Natural killer cell (primary cell): ENCODE data around the gene RNU1-2. TPM values are rescaled to one million over a fixed set of nuclear protein-coding genes. Genes with fewer than 3 reads are reported as not detected.
"Not testable (repeated sequence)": the region's sequence is repeated elsewhere in the genome, so short reads cannot be mapped to it uniquely, and the experiment has no call there.

Experiments
- ATAC-seq, 3 donors: fragments of 150-1000 bp in 2 of 3; fragments of 200-7000 bp in 1 of 3; cut with Tn5 transposase; 1 replicate in 1 of 3; 2 replicates in 2 of 3; pipeline ENCODE4 v1.10.0; 2021; ENCODE audit warnings: mild to moderate bottlenecking in 2 of 3, moderate library complexity in 2 of 3
- DNase-seq, 2 donors: peaks; one replicate each; pipeline versions ENCODE4 v3.0.0 to v3.0.0-alpha.2; 2013 to 2021; ENCODE audit warnings: mixed read lengths in 1 of 2
- H3K27ac ChIP-seq: one replicate; pipeline ENCODE4 v1.5.1; 2013; ENCODE audit warnings: mild to moderate bottlenecking, low read length
- H3K27me3 ChIP-seq: one replicate; pipeline ENCODE4 v1.6.1; 2013; ENCODE audit warnings: low read length; ENCODE audit not compliant: control insufficient read depth, insufficient read depth
- H3K36me3 ChIP-seq: one replicate; pipeline ENCODE4 v1.6.1; 2013; ENCODE audit warnings: low read length; ENCODE audit not compliant: control insufficient read depth, insufficient read depth
- H3K4me1 ChIP-seq: one replicate; pipeline ENCODE4 v1.6.1; 2013; ENCODE audit warnings: low read length; ENCODE audit not compliant: control insufficient read depth, insufficient read depth
- H3K4me3 ChIP-seq: one replicate; pipeline ENCODE4 v1.5.1; 2013; ENCODE audit warnings: low read length
- H3K9me3 ChIP-seq: one replicate; pipeline ENCODE4 v1.6.1; 2013; ENCODE audit warnings: low read length; ENCODE audit not compliant: control insufficient read depth, insufficient read depth
- H3K27ac Mint-ChIP-seq, 2 donors: one replicate each; pipeline ENCODE4 v1.8.0; 2022; ENCODE audit warnings: mild to moderate bottlenecking in 2 of 2, mixed read lengths in 2 of 2, moderate library complexity in 1 of 2
- H3K27me3 Mint-ChIP-seq, 2 donors: one replicate each; pipeline ENCODE4 v1.8.0; 2022; ENCODE audit warnings: low read depth in 2 of 2, mixed read lengths in 2 of 2
- H3K36me3 Mint-ChIP-seq: one replicate; pipeline ENCODE4 v1.8.0; 2022; ENCODE audit warnings: mixed read lengths
- H3K4me1 Mint-ChIP-seq, 2 donors: one replicate each; pipeline ENCODE4 v1.8.0; 2022; ENCODE audit warnings: mixed read lengths in 2 of 2
- H3K4me3 Mint-ChIP-seq: one replicate; pipeline ENCODE4 v1.8.0; 2022; ENCODE audit warnings: mild to moderate bottlenecking, moderate library complexity, mixed read lengths
- H3K9me3 Mint-ChIP-seq, 2 donors: one replicate each; pipeline ENCODE4 v1.8.0; 2022; ENCODE audit warnings: mixed read lengths in 2 of 2
- WGBS: methylation state at CpG from one replicate; pipeline ENCODE4 v1.1.7; 2013; ENCODE audit warnings: missing lambda C conversion rate; ENCODE audit not compliant: insufficient coverage; 5-methylcytosine and 5-hydroxymethylcytosine counted together
- intact Hi-C: fragments of 100-400 bp; cut with micrococcal nuclease; formaldehyde crosslinking; loops from one replicate; pipeline ENCODE4 v1.14.2; 2022
- total RNA-seq, 4 donors: library from RNA; stranded (reverse); fragments of 120-200 nt in 1 of 4; gene quantifications; one replicate each; pipeline versions ENCODE4 v1.2.3 to v1.2.4, GENCODE V29; 2013 to 2022
- TF ChIP-seq, protein P1 (sequence below): fragments of 200-600 bp; IDR thresholded peaks from one replicate; pipeline ENCODE4 v1.8.0; 2022; ENCODE audit warnings: antibody characterized with exemption

RNU1-2 gene
- total RNA-seq, 3 donors from 2014 or later (not counting 1 experiment from before 2014, with no cell fraction given), result 2,937 to 3,261 (median 3,038) TPM

DNA sequence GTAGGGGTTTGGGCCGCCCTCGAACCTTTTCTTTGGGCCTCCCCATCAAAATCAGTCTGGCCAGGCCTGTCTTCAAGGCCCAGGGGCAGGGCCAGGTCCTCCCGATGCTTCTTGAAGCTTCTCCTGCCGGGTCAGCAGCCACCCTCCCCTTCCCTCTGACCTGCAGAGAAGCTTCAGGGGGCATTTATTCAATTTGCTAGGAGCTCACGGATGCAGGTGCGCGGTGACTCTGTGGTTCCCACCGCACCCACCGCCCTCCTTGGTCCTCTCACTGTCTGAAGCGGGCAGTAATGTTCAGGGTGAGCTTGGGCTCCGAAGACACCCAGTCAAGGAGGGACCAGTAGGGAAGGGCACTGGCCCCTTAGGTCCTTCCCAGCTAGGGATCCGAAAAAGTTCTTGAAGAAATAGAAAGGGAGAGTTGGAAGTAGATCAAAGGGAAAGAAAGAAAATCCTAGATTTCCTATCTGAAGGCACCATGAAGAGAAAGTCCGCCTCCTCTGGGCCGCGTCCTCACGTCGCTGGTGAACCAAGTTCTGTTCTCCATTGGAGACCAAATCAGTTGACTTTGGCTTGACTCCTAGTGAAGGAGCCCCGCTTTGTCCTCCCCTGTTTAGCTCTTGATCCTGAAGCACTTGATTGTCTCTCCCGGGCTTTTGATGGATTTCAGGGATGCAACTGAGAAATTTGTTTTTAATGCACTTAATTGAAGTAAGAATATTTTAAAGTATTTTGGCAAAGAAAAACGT lies 8.7 kb upstream of the RNU1-2 start:
- no peak for ATAC-seq
- Mint-ChIP-seq H3K4me1 (peaks cover 7 to 20% of the 10 kb centered on the region in 2 donors), H3K27ac (no peak overlapping the region), H3K4me3 (no peak overlapping the region), H3K27me3 (peaks cover 12 to 29% of the 10 kb centered on the region in 2 donors), H3K9me3 (no peaks in the 10 kb centered on the region), H3K36me3 (no peaks in the 10 kb centered on the region)
- Histone ChIP-seq H3K4me3 (no peak overlapping the region), H3K27me3 (no peaks in the 10 kb centered on the region), H3K36me3 (no peaks in the 10 kb centered on the region), H3K27ac (no peak overlapping the region), H3K9me3 (no peaks in the 10 kb centered on the region), H3K4me1 (peaks cover 10% of the 10 kb centered on the region)
- TF ChIP-seq, protein P1, sequence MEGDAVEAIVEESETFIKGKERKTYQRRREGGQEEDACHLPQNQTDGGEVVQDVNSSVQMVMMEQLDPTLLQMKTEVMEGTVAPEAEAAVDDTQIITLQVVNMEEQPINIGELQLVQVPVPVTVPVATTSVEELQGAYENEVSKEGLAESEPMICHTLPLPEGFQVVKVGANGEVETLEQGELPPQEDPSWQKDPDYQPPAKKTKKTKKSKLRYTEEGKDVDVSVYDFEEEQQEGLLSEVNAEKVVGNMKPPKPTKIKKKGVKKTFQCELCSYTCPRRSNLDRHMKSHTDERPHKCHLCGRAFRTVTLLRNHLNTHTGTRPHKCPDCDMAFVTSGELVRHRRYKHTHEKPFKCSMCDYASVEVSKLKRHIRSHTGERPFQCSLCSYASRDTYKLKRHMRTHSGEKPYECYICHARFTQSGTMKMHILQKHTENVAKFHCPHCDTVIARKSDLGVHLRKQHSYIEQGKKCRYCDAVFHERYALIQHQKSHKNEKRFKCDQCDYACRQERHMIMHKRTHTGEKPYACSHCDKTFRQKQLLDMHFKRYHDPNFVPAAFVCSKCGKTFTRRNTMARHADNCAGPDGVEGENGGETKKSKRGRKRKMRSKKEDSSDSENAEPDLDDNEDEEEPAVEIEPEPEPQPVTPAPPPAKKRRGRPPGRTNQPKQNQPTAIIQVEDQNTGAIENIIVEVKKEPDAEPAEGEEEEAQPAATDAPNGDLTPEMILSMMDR, result no peak
- DNase-seq, result no peak
- WGBS, result 93% methylated on average over 20 of the region's 20 CpGs
- intact Hi-C loops, result no loop called here

DNA sequence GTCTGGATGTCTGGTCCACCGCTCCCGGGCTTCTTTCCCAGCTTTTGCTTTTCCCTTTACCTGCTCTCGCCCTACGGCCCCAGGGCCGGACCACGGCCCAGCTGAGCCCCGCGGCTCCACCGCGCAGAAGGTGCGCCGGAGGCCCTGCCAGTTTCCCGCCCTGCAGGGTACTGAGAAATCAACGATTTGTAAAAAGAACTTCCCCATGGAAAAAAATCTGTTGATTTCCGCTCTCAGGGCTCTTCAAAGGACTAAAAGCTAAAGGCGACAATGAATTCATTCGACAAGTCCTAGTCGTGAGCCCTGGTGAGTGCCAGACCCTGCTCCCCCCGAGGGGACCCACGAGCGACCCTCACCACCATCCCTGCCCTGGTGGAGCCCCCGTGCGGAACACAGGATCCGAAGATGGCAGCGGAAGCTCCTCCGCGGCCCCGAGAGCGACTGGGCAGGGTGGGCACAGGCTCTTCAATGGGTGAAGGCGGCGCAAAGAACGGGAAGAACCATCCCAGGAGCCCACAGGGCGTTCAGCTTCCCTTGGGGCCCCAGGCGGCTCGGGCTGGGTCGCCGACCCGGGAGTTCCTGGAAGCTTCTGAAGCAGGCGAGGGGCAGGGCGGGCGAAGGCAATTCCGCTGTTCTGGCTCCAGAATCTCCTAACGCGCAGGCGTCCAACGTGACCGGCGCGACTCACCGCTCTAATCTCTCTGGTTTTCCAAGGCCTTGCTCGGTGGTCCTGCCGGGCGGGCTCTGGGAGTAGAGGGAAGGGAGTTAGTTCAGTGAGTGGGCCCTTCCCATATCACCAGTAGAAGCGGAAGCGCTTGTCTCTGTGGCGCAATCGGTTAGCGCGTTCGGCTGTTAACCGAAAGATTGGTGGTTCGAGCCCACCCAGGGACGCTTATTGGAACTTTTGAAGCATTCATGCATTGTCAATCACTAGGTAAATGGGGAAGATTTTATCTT lies 6.6 kb upstream of the RNU1-2 start:
- Mint-ChIP-seq H3K27me3 (peaks cover 0 to 10% of the 10 kb centered on the region in 2 donors), H3K36me3 (no peaks in the 10 kb centered on the region), H3K4me3 (peak overlapping the region; percentile 91), H3K4me1 (peaks cover 7 to 22% of the 10 kb centered on the region in 2 donors), H3K27ac (peak overlapping the region; percentile 83 to 96), H3K9me3 (no peaks in the 10 kb centered on the region)
- Histone ChIP-seq H3K4me3 (peak overlapping the region; percentile 68), H3K36me3 (no peaks in the 10 kb centered on the region), H3K27me3 (no peaks in the 10 kb centered on the region), H3K9me3 (no peaks in the 10 kb centered on the region), H3K4me1 (peaks cover 10% of the 10 kb centered on the region), H3K27ac (peak overlapping the region; percentile 75)
- DNase-seq, result peak; percentile 60 to 64
- peak; percentile 73 to 83 (median 79) for ATAC-seq
- 6% methylated on average over 63 of the region's 63 CpGs for WGBS
- intact Hi-C loops, result no loop called here
- TF ChIP-seq, protein P1, result no peak

DNA sequence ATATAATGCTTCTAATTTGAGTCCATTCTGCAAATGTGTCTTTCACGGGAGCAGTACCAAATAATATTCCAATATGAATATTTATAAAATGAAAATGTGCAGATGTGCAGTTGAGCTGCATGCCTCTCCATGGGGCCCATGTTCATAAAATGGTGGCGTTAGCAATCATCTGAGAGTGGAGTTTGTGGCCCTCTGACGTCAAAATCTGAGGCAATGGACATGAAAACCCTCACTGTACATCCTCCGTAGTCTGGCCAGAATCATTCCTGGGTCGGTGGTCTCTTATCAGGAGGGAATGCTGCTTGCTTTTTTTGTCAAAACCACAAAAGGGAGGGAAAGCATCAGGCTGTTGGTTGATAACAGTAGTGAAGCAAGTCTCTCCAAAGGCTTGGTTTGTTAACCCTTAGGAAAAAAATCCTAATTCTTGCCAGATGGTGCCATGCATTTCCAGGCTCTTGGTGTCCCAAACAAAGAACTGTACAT lies 5.2 kb upstream of the RNU1-2 start:
- intact Hi-C loops, result loop anchor here (10.0 kb wide), 1 partner anchor 246 kb away; no protein-coding TSS in a partner anchor
- not testable (repeated sequence) for H3K27me3 Mint-ChIP-seq, ATAC-seq, H3K9me3 Mint-ChIP-seq, H3K36me3 ChIP-seq, H3K4me3 ChIP-seq, H3K4me1 ChIP-seq, H3K27me3 ChIP-seq, H3K9me3 ChIP-seq, H3K36me3 Mint-ChIP-seq, H3K27ac ChIP-seq, DNase-seq
- Mint-ChIP-seq H3K4me3 (peak overlapping the region; percentile 91), H3K4me1 (peaks cover 8 to 35% of the 10 kb centered on the region in 2 donors), H3K27ac (peak overlapping the region in 1 of 2 donors; percentile 96)
- 87% methylated on average over 4 of the region's 5 CpGs for whole genome bisulfite sequencing

- not testable (repeated sequence) for H3K4me3 Mint-ChIP-seq, ATAC-seq, H3K36me3 Mint-ChIP-seq, DNase-seq, H3K27ac ChIP-seq, H3K9me3 ChIP-seq, H3K9me3 Mint-ChIP-seq, H3K4me3 ChIP-seq, H3K27me3 ChIP-seq, H3K36me3 ChIP-seq, H3K27ac Mint-ChIP-seq, H3K27me3 Mint-ChIP-seq
- WGBS, result 80% methylated on average over 3 of the region's 4 CpGs
- H3K4me1 ChIP-seq, result peaks cover 10% of the 10 kb centered on the region
- H3K4me1 Mint-ChIP-seq, result peaks cover 13 to 39% of the 10 kb centered on the region in 2 donors
- intact Hi-C loops, result loop anchor here (10.0 kb wide), 1 partner anchor 246 kb away; no protein-coding TSS in a partner anchor
Measured at GRCh38 chr1:16891057-16891456, 4.7 kb upstream of the RNU1-2 start.

DNA sequence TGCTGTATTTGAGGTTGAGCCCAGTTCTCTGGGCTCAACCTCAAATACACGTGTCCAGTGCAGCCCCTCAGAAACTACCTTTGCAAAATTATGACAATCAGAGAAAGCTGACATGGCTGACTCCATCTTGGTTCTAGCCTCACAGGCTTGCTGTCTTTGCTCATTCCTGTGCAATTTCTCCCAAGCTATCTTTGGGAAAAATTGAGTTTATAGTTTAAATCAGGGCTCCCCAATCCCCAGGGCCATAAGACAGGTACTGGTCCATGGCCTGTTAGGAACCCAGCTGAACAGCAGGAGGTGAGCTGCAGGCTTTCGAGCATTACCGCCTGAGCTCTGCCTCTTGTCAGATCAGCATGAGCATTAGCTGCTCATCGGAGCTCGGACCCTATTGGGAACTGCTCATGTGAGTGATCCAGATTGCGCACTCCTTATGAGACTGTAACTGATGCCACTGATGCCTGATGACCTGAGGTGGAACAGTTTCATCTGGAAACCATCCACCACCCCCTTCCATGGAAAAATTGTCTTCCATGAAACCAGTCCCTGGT lies 2.7 kb upstream of the RNU1-2 start:
- DNase-seq, H3K27ac ChIP-seq, H3K4me3 Mint-ChIP-seq, H3K9me3 ChIP-seq, H3K27me3 Mint-ChIP-seq, H3K4me3 ChIP-seq, H3K9me3 Mint-ChIP-seq, H3K27me3 ChIP-seq, H3K36me3 Mint-ChIP-seq, H3K27ac Mint-ChIP-seq, ATAC-seq, H3K36me3 ChIP-seq: not testable (repeated sequence)
- WGBS, result 80% methylated on average over 6 of the region's 6 CpGs
- peaks cover 31 to 56% of the 10 kb centered on the region in 2 donors for H3K4me1 Mint-ChIP-seq
- intact Hi-C loops, result loop anchor here (10.0 kb wide), 1 partner anchor 248 kb away; no protein-coding TSS in a partner anchor
- H3K4me1 ChIP-seq, result peaks cover 19% of the 10 kb centered on the region

- 81% methylated on average over 4 of the region's 4 CpGs for WGBS
- not testable (repeated sequence) for H3K27me3 Mint-ChIP-seq, H3K4me3 Mint-ChIP-seq, ATAC-seq, H3K27me3 ChIP-seq, H3K9me3 Mint-ChIP-seq, H3K27ac ChIP-seq, H3K4me3 ChIP-seq, H3K9me3 ChIP-seq, DNase-seq, H3K36me3 Mint-ChIP-seq, H3K36me3 ChIP-seq
- intact Hi-C loops, result loop anchor here (10.0 kb wide), 1 partner anchor 249 kb away; no protein-coding TSS in a partner anchor
- H3K4me1 ChIP-seq, result peaks cover 16% of the 10 kb centered on the region
- peaks cover 30 to 49% of the 10 kb centered on the region in 2 donors for H3K4me1 Mint-ChIP-seq
- peak overlapping the region; percentile 99 for H3K27ac Mint-ChIP-seq
Measured at GRCh38 chr1:16893796-16894195, 2.0 kb upstream of the RNU1-2 start.
